Measurements from ENCODE around the gene CSAG3.
"Not testable (repeated sequence)": the region's sequence is repeated elsewhere in the genome, so short reads cannot be mapped to it uniquely, and the experiment has no call there.

- not testable (repeated sequence) for TF ChIP-seq EZH2 (IDR thresholded peaks at IDR 0.05; ENCODE audit: insufficient read depth, poor library complexity, severe bottlenecking); EZH2phosphoT487 (IDR thresholded peaks at IDR 0.05; ENCODE audit: insufficient read depth, low read depth)
Observed at GRCh38 chrX:152734143-152734858, 24.7 kb upstream of the CSAG3 start.
